PFSK-1 (cell line): ENCODE results near the gene LAMB4.

Experiments used
- FOXP2 ChIP-seq: optimal IDR thresholded peaks from 2 replicates; pipeline ENCODE3; 2011; ENCODE audit warnings: borderline replicate concordance, control low read depth, inconsistent platforms; ENCODE audit not compliant: insufficient read depth; ENCODE audit errors: extremely low read length, extremely low read depth
- POLR2AphosphoS5 ChIP-seq: IDR thresholded peaks from 2 replicates; pipeline ENCODE4 v1.6.1; 2012; ENCODE audit warnings: low read depth, mild to moderate bottlenecking, control low read depth, low read length, moderate library complexity
- SIN3A ChIP-seq: IDR thresholded peaks from 2 replicates; pipeline ENCODE4 v1.6.1; 2012; ENCODE audit warnings: mild to moderate bottlenecking, low read length, moderate library complexity, borderline replicate concordance; ENCODE audit not compliant: insufficient read depth
- TAF1 ChIP-seq: IDR thresholded peaks from 2 replicates; pipeline ENCODE4 v1.6.1; 2012; ENCODE audit warnings: low read length, control low read depth, borderline replicate concordance; ENCODE audit not compliant: insufficient read depth
- TF ChIP-seq, protein P1 (sequence below), 2 experiments: IDR thresholded peaks; 2 replicates each; pipeline versions ENCODE4 v1.6.1 to v1.8.0; 2011 to 2012; ENCODE audit warnings: low read depth in 2 of 2, low read length in 2 of 2, control low read depth in 1 of 2, inconsistent platforms in 1 of 2, mild to moderate bottlenecking in 1 of 2, moderate library complexity in 1 of 2; ENCODE audit not compliant: insufficient read depth in 1 of 2

DNA sequence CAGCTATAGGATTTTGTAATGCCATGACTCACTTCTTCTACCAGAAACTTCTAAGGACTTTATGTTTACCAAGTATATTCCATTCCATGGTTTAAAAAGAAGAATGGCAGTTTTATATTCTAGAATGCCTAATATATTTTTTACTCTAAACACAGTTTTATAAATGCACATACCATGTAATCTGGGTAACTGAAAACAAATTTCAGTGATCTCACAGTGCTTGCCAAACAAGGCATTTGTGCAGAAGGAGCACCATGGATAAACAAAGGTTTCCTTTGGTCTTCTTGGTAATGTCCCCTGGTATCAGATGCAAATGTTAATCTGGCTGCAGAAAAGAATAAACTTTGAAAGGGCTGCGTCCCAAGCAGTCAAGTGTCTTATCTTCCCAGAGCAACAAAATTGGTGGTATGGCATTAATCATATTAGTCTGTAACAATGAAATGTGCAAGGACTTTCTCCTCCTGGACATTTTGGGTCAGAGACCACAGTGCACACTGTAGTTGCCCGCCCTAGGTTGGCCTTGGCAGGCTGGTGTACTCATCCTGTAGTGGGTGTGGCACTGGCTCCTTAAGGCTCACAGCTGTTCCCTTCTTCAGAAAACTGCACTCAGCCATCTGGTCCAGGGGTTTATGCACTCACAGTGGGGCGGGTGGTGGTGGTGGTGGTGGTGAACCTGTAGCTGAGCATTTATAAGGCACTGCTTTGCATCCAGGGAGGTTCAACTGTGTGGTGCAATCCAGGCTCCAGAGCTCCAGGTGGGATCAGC, 56.7 kb downstream of the LAMB4 start:
- TF ChIP-seq SIN3A, result no peak
- no peak for TF ChIP-seq POLR2AphosphoS5
- TF ChIP-seq, protein P1, sequence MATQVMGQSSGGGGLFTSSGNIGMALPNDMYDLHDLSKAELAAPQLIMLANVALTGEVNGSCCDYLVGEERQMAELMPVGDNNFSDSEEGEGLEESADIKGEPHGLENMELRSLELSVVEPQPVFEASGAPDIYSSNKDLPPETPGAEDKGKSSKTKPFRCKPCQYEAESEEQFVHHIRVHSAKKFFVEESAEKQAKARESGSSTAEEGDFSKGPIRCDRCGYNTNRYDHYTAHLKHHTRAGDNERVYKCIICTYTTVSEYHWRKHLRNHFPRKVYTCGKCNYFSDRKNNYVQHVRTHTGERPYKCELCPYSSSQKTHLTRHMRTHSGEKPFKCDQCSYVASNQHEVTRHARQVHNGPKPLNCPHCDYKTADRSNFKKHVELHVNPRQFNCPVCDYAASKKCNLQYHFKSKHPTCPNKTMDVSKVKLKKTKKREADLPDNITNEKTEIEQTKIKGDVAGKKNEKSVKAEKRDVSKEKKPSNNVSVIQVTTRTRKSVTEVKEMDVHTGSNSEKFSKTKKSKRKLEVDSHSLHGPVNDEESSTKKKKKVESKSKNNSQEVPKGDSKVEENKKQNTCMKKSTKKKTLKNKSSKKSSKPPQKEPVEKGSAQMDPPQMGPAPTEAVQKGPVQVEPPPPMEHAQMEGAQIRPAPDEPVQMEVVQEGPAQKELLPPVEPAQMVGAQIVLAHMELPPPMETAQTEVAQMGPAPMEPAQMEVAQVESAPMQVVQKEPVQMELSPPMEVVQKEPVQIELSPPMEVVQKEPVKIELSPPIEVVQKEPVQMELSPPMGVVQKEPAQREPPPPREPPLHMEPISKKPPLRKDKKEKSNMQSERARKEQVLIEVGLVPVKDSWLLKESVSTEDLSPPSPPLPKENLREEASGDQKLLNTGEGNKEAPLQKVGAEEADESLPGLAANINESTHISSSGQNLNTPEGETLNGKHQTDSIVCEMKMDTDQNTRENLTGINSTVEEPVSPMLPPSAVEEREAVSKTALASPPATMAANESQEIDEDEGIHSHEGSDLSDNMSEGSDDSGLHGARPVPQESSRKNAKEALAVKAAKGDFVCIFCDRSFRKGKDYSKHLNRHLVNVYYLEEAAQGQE (IDR thresholded peaks at IDR 0.05; ENCODE audit: insufficient read depth in 1 of 2, low read depth in 2 of 2, low read length in 2 of 2), result no peak
- TF ChIP-seq TAF1, result no peak
- no peak for TF ChIP-seq FOXP2
